HepG2 (cell line): ENCODE data around the gene FUT3.

Experiments used
- AKAP8 ChIP-seq: sonication (generic); formaldehyde crosslinking; IDR thresholded peaks from 2 replicates; pipeline ENCODE4 v1.5.1; 2020; ENCODE audit warnings: mild to moderate bottlenecking, missing genetic modification reagents
- EZH2 ChIP-seq: conservative IDR thresholded peaks from 2 replicates; pipeline ENCODE4 v1.6.1; 2012; ENCODE audit warnings: mild to moderate bottlenecking, low read depth, low read length, moderate library complexity
- GABPB1 ChIP-seq: IDR thresholded peaks from 2 replicates; pipeline ENCODE4 v1.6.1; 2016; ENCODE audit warnings: mild to moderate bottlenecking, missing genetic modification reagents, moderate library complexity, missing compliant biosample characterization
- NRL ChIP-seq: sonication (generic); formaldehyde crosslinking; IDR thresholded peaks from 2 replicates; pipeline ENCODE4 v1.5.0; 2020; ENCODE audit warnings: missing genetic modification reagents, mild to moderate bottlenecking, moderate library complexity, borderline replicate concordance
- POGK ChIP-seq: sonication (generic); formaldehyde crosslinking; conservative IDR thresholded peaks from 2 replicates; pipeline ENCODE4 v1.8.0; 2022; ENCODE audit warnings: mild to moderate bottlenecking, moderate library complexity, missing genetic modification reagents
- POLR2A ChIP-seq, 2 experiments: IDR thresholded peaks; 2 replicates each; pipeline ENCODE4 v1.6.1; 2011; ENCODE audit warnings: low read depth in 2 of 2, low read length in 2 of 2, mild to moderate bottlenecking in 1 of 2, moderate library complexity in 1 of 2; ENCODE audit not compliant: insufficient read depth in 1 of 2
- RAD21 ChIP-seq: fragments of 450-650 bp; formaldehyde crosslinking; IDR thresholded peaks from 2 replicates; pipeline ENCODE4 v1.5.0; 2020; ENCODE audit warnings: mild to moderate bottlenecking
- RBFOX2 ChIP-seq: fragments of 200-400 bp; formaldehyde crosslinking; IDR thresholded peaks from 2 replicates; pipeline ENCODE4 v1.6.1; 2017; ENCODE audit warnings: low read depth, mild to moderate bottlenecking, low read length
- ZNF512 ChIP-seq: sonication (generic); formaldehyde crosslinking; IDR thresholded peaks from 2 replicates; pipeline ENCODE4 v1.4.0; 2020; ENCODE audit warnings: mild to moderate bottlenecking, missing genetic modification reagents
- TF ChIP-seq, protein P1 (sequence below): sonication (generic); formaldehyde crosslinking; IDR thresholded peaks from 2 replicates; pipeline ENCODE4 v1.5.0; 2020; ENCODE audit warnings: mild to moderate bottlenecking, missing genetic modification reagents, moderate library complexity
- TF ChIP-seq, protein P2 (sequence below): sonication (generic); formaldehyde crosslinking; IDR thresholded peaks from 2 replicates; pipeline ENCODE4 v1.5.0; 2020; ENCODE audit warnings: missing genetic modification reagents
- TF ChIP-seq, protein P3 (sequence below): sonication (generic); formaldehyde crosslinking; IDR thresholded peaks from 2 replicates; pipeline ENCODE4 v1.8.1; 2023; ENCODE audit warnings: mild to moderate bottlenecking, missing genetic modification reagents, borderline replicate concordance

DNA sequence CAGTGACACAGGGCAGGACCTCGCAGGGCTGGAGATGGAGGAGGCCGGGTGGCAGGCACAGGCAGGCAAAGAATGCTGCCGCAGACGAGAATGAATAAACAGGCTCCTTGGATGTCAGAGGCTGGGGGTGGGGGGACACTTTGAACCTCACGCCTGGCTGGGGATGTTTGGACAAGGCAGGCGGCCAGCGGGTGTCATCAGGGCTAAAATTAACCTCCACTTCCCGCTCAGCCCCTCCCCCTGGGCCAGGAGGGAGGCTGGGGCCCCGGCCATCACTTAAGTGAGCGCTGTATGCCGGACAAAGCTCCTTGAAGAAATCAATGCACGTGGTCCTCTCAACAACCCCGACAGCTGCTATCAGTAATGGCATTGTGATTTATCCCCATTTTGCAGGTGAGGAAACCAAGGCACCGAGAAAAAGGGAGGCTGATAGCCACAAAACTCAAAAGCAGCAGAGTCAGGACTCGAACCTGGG, 29.4 kb upstream of the FUT3 start:
- TF ChIP-seq, protein P1, sequence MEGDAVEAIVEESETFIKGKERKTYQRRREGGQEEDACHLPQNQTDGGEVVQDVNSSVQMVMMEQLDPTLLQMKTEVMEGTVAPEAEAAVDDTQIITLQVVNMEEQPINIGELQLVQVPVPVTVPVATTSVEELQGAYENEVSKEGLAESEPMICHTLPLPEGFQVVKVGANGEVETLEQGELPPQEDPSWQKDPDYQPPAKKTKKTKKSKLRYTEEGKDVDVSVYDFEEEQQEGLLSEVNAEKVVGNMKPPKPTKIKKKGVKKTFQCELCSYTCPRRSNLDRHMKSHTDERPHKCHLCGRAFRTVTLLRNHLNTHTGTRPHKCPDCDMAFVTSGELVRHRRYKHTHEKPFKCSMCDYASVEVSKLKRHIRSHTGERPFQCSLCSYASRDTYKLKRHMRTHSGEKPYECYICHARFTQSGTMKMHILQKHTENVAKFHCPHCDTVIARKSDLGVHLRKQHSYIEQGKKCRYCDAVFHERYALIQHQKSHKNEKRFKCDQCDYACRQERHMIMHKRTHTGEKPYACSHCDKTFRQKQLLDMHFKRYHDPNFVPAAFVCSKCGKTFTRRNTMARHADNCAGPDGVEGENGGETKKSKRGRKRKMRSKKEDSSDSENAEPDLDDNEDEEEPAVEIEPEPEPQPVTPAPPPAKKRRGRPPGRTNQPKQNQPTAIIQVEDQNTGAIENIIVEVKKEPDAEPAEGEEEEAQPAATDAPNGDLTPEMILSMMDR (CRISPR knock-in tag), result 0 out of 2 replicates have a peak, but pooled peaks have one; percentile 16
- TF ChIP-seq, protein P2, sequence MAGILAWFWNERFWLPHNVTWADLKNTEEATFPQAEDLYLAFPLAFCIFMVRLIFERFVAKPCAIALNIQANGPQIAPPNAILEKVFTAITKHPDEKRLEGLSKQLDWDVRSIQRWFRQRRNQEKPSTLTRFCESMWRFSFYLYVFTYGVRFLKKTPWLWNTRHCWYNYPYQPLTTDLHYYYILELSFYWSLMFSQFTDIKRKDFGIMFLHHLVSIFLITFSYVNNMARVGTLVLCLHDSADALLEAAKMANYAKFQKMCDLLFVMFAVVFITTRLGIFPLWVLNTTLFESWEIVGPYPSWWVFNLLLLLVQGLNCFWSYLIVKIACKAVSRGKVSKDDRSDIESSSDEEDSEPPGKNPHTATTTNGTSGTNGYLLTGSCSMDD (CRISPR knock-in tag), result no peak
- peak; percentile 62; the same call in 1 of the 2 replicates for TF ChIP-seq AKAP8
- TF ChIP-seq, protein P3, sequence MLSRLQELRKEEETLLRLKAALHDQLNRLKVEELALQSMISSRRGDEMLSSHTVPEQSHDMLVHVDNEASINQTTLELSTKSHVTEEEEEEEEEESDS (CRISPR knock-in tag), result no peak
- TF ChIP-seq NRL (CRISPR knock-in tag), result no peak; the same call in 1 of the 2 replicates
- TF ChIP-seq RAD21 (CRISPR knock-in tag), result no peak; the same call in 1 of the 2 replicates
- TF ChIP-seq RBFOX2, result peak; percentile 45
- no peak for TF ChIP-seq EZH2
- peak in 1 of 2 experiments; percentile 51; a peak in 1 of 4 replicates for TF ChIP-seq POLR2A (IDR thresholded peaks at IDR 0.05; ENCODE audit: insufficient read depth in 1 of 2, low read depth in 2 of 2, low read length in 2 of 2)
- TF ChIP-seq GABPB1 (CRISPR knock-in tag), result peak; percentile 44; the same call in 1 of the 2 replicates
- TF ChIP-seq POGK (CRISPR knock-in tag), result no peak; the same call in 1 of the 2 replicates
- no peak for TF ChIP-seq ZNF512 (CRISPR knock-in tag)
